ENCODE results near the gene PPP1CC.

DNA sequence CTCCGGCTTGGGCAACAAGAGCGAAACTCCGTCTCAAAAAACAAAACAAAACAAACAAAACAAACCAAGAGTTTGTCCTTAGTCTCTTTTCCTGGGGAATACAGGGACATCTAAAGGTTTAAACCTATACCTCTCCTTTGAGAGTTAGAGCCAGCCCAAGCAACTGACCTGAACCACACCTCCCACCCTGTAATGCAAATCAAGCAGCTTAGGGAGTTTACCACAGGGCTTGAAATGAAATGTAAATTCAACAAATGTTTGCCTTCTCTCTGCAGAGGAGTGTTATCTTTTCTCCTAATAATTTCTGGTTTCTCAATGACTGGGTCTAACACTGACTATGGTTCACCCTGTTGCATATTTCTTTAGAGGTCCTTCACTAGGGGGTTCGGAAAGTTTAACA is 16.7 kb downstream of the PPP1CC start:
- TF ChIP-seq, protein P1, sequence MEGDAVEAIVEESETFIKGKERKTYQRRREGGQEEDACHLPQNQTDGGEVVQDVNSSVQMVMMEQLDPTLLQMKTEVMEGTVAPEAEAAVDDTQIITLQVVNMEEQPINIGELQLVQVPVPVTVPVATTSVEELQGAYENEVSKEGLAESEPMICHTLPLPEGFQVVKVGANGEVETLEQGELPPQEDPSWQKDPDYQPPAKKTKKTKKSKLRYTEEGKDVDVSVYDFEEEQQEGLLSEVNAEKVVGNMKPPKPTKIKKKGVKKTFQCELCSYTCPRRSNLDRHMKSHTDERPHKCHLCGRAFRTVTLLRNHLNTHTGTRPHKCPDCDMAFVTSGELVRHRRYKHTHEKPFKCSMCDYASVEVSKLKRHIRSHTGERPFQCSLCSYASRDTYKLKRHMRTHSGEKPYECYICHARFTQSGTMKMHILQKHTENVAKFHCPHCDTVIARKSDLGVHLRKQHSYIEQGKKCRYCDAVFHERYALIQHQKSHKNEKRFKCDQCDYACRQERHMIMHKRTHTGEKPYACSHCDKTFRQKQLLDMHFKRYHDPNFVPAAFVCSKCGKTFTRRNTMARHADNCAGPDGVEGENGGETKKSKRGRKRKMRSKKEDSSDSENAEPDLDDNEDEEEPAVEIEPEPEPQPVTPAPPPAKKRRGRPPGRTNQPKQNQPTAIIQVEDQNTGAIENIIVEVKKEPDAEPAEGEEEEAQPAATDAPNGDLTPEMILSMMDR (IDR thresholded peaks at IDR 0.05): no peak
- no peak for TF ChIP-seq POLR2A (IDR thresholded peaks at IDR 0.05)
- TF ChIP-seq EP300 (IDR thresholded peaks at IDR 0.05): no peak
